Left colon (tissue), 2 donors: ENCODE results near the gene EPN1. TPM values are rescaled to one million over a fixed set of nuclear protein-coding genes. Genes with fewer than 3 reads are reported as not detected.
"Not testable (repeated sequence)": the region's sequence is repeated elsewhere in the genome, so short reads cannot be mapped to it uniquely, and the experiment has no call there.

ENCODE experiments used
- ATAC-seq: fragments of 200-7000 bp; cut with Tn5 transposase; one replicate; pipeline ENCODE4 v1.9.1; 2020; ENCODE audit warnings: mild to moderate bottlenecking, moderate library complexity
- DNase-seq, 2 donors: peaks; one replicate each; pipeline ENCODE4 v3.0.0-alpha.2; 2020
- intact Hi-C, 2 donors: fragments of 100-400 bp; cut with DNase I in 1 of 2; cut with micrococcal nuclease in 1 of 2; formaldehyde crosslinking; loops; one replicate each; pipeline versions ENCODE4 v1.11.2 to v1.14.0; 2022; cut with DNase I, micrococcal nuclease
- total RNA-seq, 2 donors: library from RNA; stranded (reverse); fragmentation: NEBNext Ultra II Directional; extraction: Animal tissue kit (Norgen Biotek cat#: 25700); gene quantifications; one replicate each; pipeline ENCODE4 v1.2.1, GENCODE V29; 2021
- donor health status: DM: no; HTN: no; CAD: no.
- donor health status: DM: yes; HTN: yes; CAD: no.

Gene EPN1
- total RNA-seq, 2 donors from 2014 or later = 235 to 239 TPM

GRCh38 chr19:55756808-55757207 is 81.8 kb downstream of the EPN1 start:
- intact Hi-C loops, DNase-seq, ATAC-seq: not testable (repeated sequence)

DNA sequence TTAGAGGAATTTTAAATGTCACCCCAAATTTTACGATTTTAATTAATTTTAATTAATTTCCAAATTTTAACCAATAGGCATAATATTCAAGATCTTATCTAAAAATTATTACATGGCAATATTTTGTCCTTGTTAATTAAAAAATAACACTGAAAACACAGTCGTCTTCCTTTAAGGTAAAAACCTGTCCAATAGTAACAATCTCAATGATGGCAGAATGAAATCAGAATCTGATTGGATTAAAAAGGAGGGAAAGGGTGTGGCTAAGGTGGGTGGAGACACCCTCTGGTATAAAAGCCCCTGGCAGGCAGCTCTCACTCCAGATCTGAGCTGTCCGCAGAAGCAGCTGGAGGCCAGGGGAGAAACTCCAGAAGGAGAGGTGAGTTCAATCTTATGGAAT is 83.8 kb downstream of the EPN1 start, which contains the start of gene RFPL4A:
TSS of gene RFPL4A (plus strand) at position 301 of the 400 bp plus-strand sequence. CDS start 2,704 bp downstream, outside the sequence.
- DNase-seq, ATAC-seq, intact Hi-C loops: not testable (repeated sequence)

Other genes with a start within 250 kb of the EPN1 start
- not detected for gene SHISA7, start 231.9 kb upstream of the EPN1 start, total RNA-seq
- gene ISOC2, start 213.6 kb upstream of the EPN1 start, total RNA-seq = 100 to 1,000 TPM in 1 of 2 donors, 10 to 100 TPM in 1; 63.5 to 115 TPM
- gene C19orf85, start 210.5 kb upstream of the EPN1 start, total RNA-seq = not detected
- gene ZNF628, start 198.6 kb upstream of the EPN1 start, total RNA-seq = 10 to 100 TPM in 1 of 2 donors, 1 to 10 TPM in 1; 8.0 to 10.3 TPM
- 1 to 10 TPM; 4.0 to 4.8 TPM for gene NAT14, start 190.0 kb upstream of the EPN1 start, total RNA-seq
- gene SSC5D, start 186.8 kb upstream of the EPN1 start, total RNA-seq = 1 to 10 TPM; 2.6 to 5.8 TPM
- not detected for gene SBK2, start 138.1 kb upstream of the EPN1 start, total RNA-seq
- not detected for gene SBK3, start 129.7 kb upstream of the EPN1 start, total RNA-seq
- gene ZNF579, start 94.4 kb upstream of the EPN1 start, total RNA-seq = 1 to 10 TPM; 5.3 to 7.3 TPM
- gene FIZ1, start 75.7 kb upstream of the EPN1 start, total RNA-seq = 10 to 100 TPM; 14.7 to 15.5 TPM
- gene ZNF524, start 74.9 kb upstream of the EPN1 start, total RNA-seq = 10 to 100 TPM; 26.6 to 36.4 TPM
- gene ZNF865, start 69.6 kb upstream of the EPN1 start, total RNA-seq = 10 to 100 TPM; 13.0 to 13.6 TPM
- 10 to 100 TPM in 1 of 2 donors, 1 to 10 TPM in 1; 8.6 to 11.6 TPM for gene ZNF784, start 50.7 kb upstream of the EPN1 start, total RNA-seq
- gene ZNF580, start 34.2 kb upstream of the EPN1 start, total RNA-seq = 10 to 100 TPM; 22.5 to 23.3 TPM
- 10 to 100 TPM; 15.2 to 18.7 TPM for gene ZNF581, start 31.6 kb upstream of the EPN1 start, total RNA-seq
- gene CCDC106, start 27.0 kb upstream of the EPN1 start, total RNA-seq = 1 to 10 TPM; 6.2 to 6.7 TPM
- 100 to 1,000 TPM; 142 to 167 TPM for gene U2AF2, start 20.2 kb upstream of the EPN1 start, total RNA-seq
- not detected for gene NLRP9, start 63.2 kb downstream of the EPN1 start, total RNA-seq
- not detected for gene RFPL4A, start 83.9 kb downstream of the EPN1 start, total RNA-seq
- not detected for gene RFPL4AL1, start 93.9 kb downstream of the EPN1 start, total RNA-seq
- gene NLRP11, start 156.8 kb downstream of the EPN1 start, total RNA-seq = under 1 TPM; 0.11 to 0.12 TPM
- not detected for gene NLRP4, start 161.3 kb downstream of the EPN1 start, total RNA-seq